ENCODE results near the gene LMCD1. TPM values are rescaled to one million over a fixed set of nuclear protein-coding genes. Genes with fewer than 3 reads are reported as not detected.

Gene LMCD1
- total RNA-seq, 1 donor from 2014 or later = 57.6 TPM

GRCh38 chr3:8500989-8501370 lies 643 bp upstream of the LMCD1 start:
- DNase-seq (ENCODE audit: low spot score) = no peak
- intact Hi-C loops (cut with DNase I) = loop anchor here (1.0 to 5.0 kb wide), 2 partner anchors 18 to 71 kb away; no protein-coding TSS in a partner anchor

GRCh38 chr3:8503461-8503860 lies 1.8 kb downstream of the LMCD1 start:
- no peak for DNase-seq (ENCODE audit: low spot score)
- intact Hi-C loops (cut with DNase I) = loop anchor here (5.0 kb wide), 1 partner anchor 69 kb away; no protein-coding TSS in a partner anchor

- no peak for DNase-seq (ENCODE audit: low spot score)
- intact Hi-C loops (cut with DNase I) = loop anchor here (5.0 kb wide), 1 partner anchor 68 kb away; no protein-coding TSS in a partner anchor
These were observed 2.4 kb downstream of the LMCD1 start for GRCh38 chr3:8503871-8504610.

GRCh38 chr3:8504611-8504973 lies 3.0 kb downstream of the LMCD1 start:
- intact Hi-C loops (cut with DNase I) = loop anchor here (5.0 kb wide), 1 partner anchor 68 kb away; no protein-coding TSS in a partner anchor
- DNase-seq (ENCODE audit: low spot score) = no peak

GRCh38 chr3:8505621-8506020 lies 4.0 kb downstream of the LMCD1 start:
- intact Hi-C loops (cut with DNase I) = no loop called here
- no peak for DNase-seq (ENCODE audit: low spot score)

- intact Hi-C loops (cut with DNase I) = no loop called here
- DNase-seq (ENCODE audit: low spot score) = no peak
These were observed 5.0 kb downstream of the LMCD1 start for GRCh38 chr3:8506571-8507061.

- intact Hi-C loops (cut with DNase I) = no loop called here
- DNase-seq (ENCODE audit: low spot score) = no peak
These were observed 5.9 kb downstream of the LMCD1 start for GRCh38 chr3:8507496-8507895.

GRCh38 chr3:8509961-8510360 lies 8.3 kb downstream of the LMCD1 start:
- no peak for DNase-seq (ENCODE audit: low spot score)
- intact Hi-C loops (cut with DNase I) = no loop called here

- no peak for DNase-seq (ENCODE audit: low spot score)
- intact Hi-C loops (cut with DNase I) = no loop called here
These were observed 10.6 kb downstream of the LMCD1 start for GRCh38 chr3:8512234-8512633.

GRCh38 chr3:8516047-8516661 lies 14.5 kb downstream of the LMCD1 start:
- no peak for DNase-seq (ENCODE audit: low spot score)
- intact Hi-C loops (cut with DNase I) = no loop called here

- DNase-seq (ENCODE audit: low spot score) = no peak
These were observed 15.2 kb downstream of the LMCD1 start for GRCh38 chr3:8516783-8517182.

GRCh38 chr3:8517487-8517886 lies 15.9 kb downstream of the LMCD1 start:
- no peak for DNase-seq (ENCODE audit: low spot score)
- intact Hi-C loops (cut with DNase I) = no loop called here

More at GRCh38 chr3:8516783-8517182, 15.2 kb downstream of the LMCD1 start:
- intact Hi-C loops (cut with DNase I) = no loop called here

GRCh38 chr3:8518138-8518537 lies 16.5 kb downstream of the LMCD1 start:
- intact Hi-C loops (cut with DNase I) = no loop called here
- DNase-seq (ENCODE audit: low spot score) = no peak

GRCh38 chr3:8519156-8519555 lies 17.5 kb downstream of the LMCD1 start:
- DNase-seq (ENCODE audit: low spot score) = no peak
- intact Hi-C loops (cut with DNase I) = no loop called here

GRCh38 chr3:8519774-8520448 lies 18.3 kb downstream of the LMCD1 start:
- DNase-seq (ENCODE audit: low spot score) = no peak
- intact Hi-C loops (cut with DNase I) = no loop called here

GRCh38 chr3:8520816-8521403 lies 19.3 kb downstream of the LMCD1 start:
- intact Hi-C loops (cut with DNase I) = no loop called here
- no peak for DNase-seq (ENCODE audit: low spot score)

- no peak for DNase-seq (ENCODE audit: low spot score)
- intact Hi-C loops (cut with DNase I) = no loop called here
These were observed 21.4 kb downstream of the LMCD1 start for GRCh38 chr3:8523041-8523440.

- intact Hi-C loops (cut with DNase I) = no loop called here
- no peak for DNase-seq (ENCODE audit: low spot score)
These were observed 22.6 kb downstream of the LMCD1 start for GRCh38 chr3:8524249-8524648.

GRCh38 chr3:8524656-8525399 lies 23.2 kb downstream of the LMCD1 start:
- DNase-seq (ENCODE audit: low spot score) = no peak
- intact Hi-C loops (cut with DNase I) = no loop called here
